ENCODE results near the gene KRT1.

DNA sequence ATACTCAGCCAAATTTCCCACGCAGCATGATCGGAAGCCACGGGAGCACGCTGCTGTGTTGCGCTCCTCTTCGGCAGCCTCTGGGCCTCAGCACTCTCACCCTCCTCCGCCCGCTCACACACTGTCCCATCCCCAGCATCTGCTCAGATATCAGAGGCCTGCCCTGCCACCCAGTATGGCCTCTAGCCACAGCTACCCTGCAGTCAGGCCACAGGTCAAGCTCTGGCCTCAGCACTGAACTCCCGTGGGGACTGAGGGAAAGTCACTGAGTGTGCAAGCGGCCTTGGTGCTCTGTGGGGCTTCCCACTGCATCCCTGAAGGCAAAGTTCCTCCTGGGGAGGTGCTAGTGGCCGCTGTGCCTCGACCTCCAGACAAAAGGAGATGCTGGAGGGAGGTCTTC, 21.1 kb upstream of the KRT1 start:
- TF ChIP-seq EZH2 (IDR thresholded peaks at IDR 0.05) (no peak), POLR2AphosphoS5 (IDR thresholded peaks at IDR 0.05; ENCODE audit: borderline replicate concordance, low read depth, low read length) (no peak)

Measured in SK-N-MC (cell line).